MM.1S (cell line): Measurements from ENCODE around the gene CPA2.

Experiments used
- DNase-seq: peaks from one replicate; pipeline ENCODE4 v3.0.0-alpha.2; 2015
- H2AFZ ChIP-seq: fragments of 300-600 bp; sonication (generic); 2 replicates; pipeline ENCODE4 v1.6.0; 2016; ENCODE audit warnings: antibody characterized with exemption, low read length
- H3F3A ChIP-seq: fragments of 300-600 bp; sonication (generic); 2 replicates; pipeline ENCODE4 v1.6.1; 2016; ENCODE audit warnings: mild to moderate bottlenecking, antibody characterized with exemption, low read length, moderate library complexity, mixed read lengths; ENCODE audit not compliant: insufficient read depth
- H3K27ac ChIP-seq: fragments of 300-600 bp; sonication (generic); 2 replicates; pipeline ENCODE4 v1.5.1; 2016; ENCODE audit warnings: mild to moderate bottlenecking, low read length
- H3K27me3 ChIP-seq: fragments of 300-600 bp; sonication (generic); replicated peaks from 2 replicates; pipeline ENCODE4 v1.6.0; 2016; ENCODE audit warnings: low read length; ENCODE audit not compliant: insufficient read depth
- H3K36me3 ChIP-seq: fragments of 300-600 bp; sonication (generic); replicated peaks from 2 replicates; pipeline ENCODE4 v1.6.1; 2016; ENCODE audit warnings: mild to moderate bottlenecking, low read length, mixed read lengths; ENCODE audit not compliant: insufficient read depth
- H3K4me1 ChIP-seq: fragments of 300-600 bp; sonication (generic); 2 replicates; pipeline ENCODE4 v1.6.1; 2016; ENCODE audit warnings: low read length, mixed read lengths
- H3K4me2 ChIP-seq: fragments of 300-600 bp; sonication (generic); 2 replicates; pipeline ENCODE4 v1.6.0; 2016; ENCODE audit warnings: low read depth, low read length
- H3K4me3 ChIP-seq: fragments of 300-600 bp; sonication (generic); 2 replicates; pipeline ENCODE4 v1.5.1; 2016; ENCODE audit warnings: low read length, mixed read lengths
- H3K79me2 ChIP-seq: fragments of 300-600 bp; sonication (generic); 2 replicates; pipeline ENCODE4 v1.6.1; 2016; ENCODE audit warnings: mixed run types, low read length, mixed read lengths
- H3K9ac ChIP-seq: fragments of 300-600 bp; sonication (generic); 2 replicates; pipeline ENCODE4 v1.6.1; 2016; ENCODE audit warnings: low read length, mixed read lengths
- H3K9me2 ChIP-seq: fragments of 300-600 bp; sonication (generic); replicated peaks from 2 replicates; pipeline ENCODE4 v1.6.1; 2016; ENCODE audit warnings: mild to moderate bottlenecking, low read length, mixed read lengths; ENCODE audit not compliant: insufficient read depth
- H3K9me3 ChIP-seq: fragments of 300-600 bp; sonication (generic); replicated peaks from 2 replicates; pipeline ENCODE4 v1.6.1; 2016; ENCODE audit warnings: mild to moderate bottlenecking, low read length, mixed read lengths; ENCODE audit not compliant: insufficient read depth
- H4K20me1 ChIP-seq: fragments of 300-600 bp; sonication (generic); 2 replicates; pipeline ENCODE4 v1.6.1; 2016; ENCODE audit warnings: mild to moderate bottlenecking, low read length, moderate library complexity, mixed read lengths; ENCODE audit not compliant: insufficient read depth
- CTCF ChIP-seq: fragments of 300-600 bp; sonication (generic); IDR thresholded peaks from 2 replicates; pipeline ENCODE4 v1.5.1; 2016; ENCODE audit warnings: antibody characterized with exemption, low read length, mixed read lengths
- EZH2 ChIP-seq: fragments of 300-600 bp; sonication (generic); optimal IDR thresholded peaks from 2 replicates; pipeline ENCODE3; 2017; ENCODE audit warnings: low read depth, mild to moderate bottlenecking, antibody characterized with exemption, low read length, mixed read lengths
- EZH2phosphoT487 ChIP-seq: fragments of 300-600 bp; sonication (generic); IDR thresholded peaks from 2 replicates; pipeline ENCODE4 v1.6.1; 2018; ENCODE audit warnings: antibody characterized with exemption, low read length

CPA2 gene

DNA sequence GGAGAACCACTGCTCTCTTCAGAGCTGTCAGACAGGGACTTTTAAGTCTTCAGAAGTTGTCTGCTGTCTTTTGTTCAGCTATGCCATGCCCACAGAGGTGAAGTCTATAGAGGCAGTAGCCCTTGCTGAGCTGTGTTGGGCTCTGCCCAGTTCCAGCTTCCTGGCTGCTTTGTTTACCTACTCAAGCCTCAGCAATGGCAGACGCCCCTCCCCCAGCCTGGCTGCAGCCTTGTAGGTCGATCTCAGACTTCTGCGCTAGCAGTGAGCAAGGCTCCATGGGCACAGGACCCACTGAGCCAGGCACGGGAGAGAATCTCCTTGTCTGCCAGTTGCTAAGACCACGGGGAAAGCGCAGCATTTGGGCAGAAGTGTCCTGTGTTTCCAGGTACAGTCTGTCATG is 12.1 kb upstream of the CPA2 start:
- no peak overlapping the region for H3K4me2 ChIP-seq
- H3K27me3 ChIP-seq = no peaks in the 10 kb centered on the region
- H3K9me2 ChIP-seq = no peaks in the 10 kb centered on the region
- H3K36me3 ChIP-seq = no peaks in the 10 kb centered on the region
- no peaks in the 10 kb centered on the region for H3F3A ChIP-seq
- H3K9me3 ChIP-seq = no peaks in the 10 kb centered on the region
- TF ChIP-seq EZH2 (no peak), EZH2phosphoT487 (no peak), CTCF (no peak)
- no peaks in the 10 kb centered on the region for H3K79me2 ChIP-seq
- no peaks in the 10 kb centered on the region for H4K20me1 ChIP-seq
- H2AFZ ChIP-seq = no peak overlapping the region
- H3K9ac ChIP-seq = no peak overlapping the region
- H3K27ac ChIP-seq = no peak overlapping the region
- no peak overlapping the region for H3K4me3 ChIP-seq
- no peaks in the 10 kb centered on the region for H3K4me1 ChIP-seq
- no peak for DNase-seq

DNA sequence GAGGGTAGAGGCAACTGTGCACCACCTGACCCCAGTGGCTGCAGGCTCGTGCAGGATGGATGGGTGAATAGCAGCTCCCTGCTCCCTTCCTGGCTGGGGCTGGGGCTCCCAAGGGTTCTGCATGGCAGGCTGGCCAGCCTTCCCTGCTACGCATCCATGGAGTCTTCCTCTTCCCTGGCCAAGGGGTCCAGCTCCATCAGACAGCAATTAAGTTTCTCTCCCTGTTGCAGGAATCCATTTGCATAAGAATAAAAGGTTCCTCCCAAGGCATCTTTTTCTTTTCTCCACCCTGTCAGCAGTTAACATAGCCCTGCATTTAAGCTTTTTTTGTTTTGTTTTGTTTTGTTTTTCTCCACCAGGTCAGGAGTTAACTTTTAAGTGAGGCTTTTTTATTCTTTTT is 10.0 kb upstream of the CPA2 start:
- H3K79me2 ChIP-seq = no peaks in the 10 kb centered on the region
- H3K36me3 ChIP-seq = no peaks in the 10 kb centered on the region
- no peaks in the 10 kb centered on the region for H3K9me2 ChIP-seq
- H4K20me1 ChIP-seq = no peaks in the 10 kb centered on the region
- no peaks in the 10 kb centered on the region for H3F3A ChIP-seq
- H2AFZ ChIP-seq = no peak overlapping the region
- no peak overlapping the region for H3K9ac ChIP-seq
- H3K27me3 ChIP-seq = no peaks in the 10 kb centered on the region
- H3K4me3 ChIP-seq = no peak overlapping the region
- H3K9me3 ChIP-seq = no peaks in the 10 kb centered on the region
- H3K4me1 ChIP-seq = no peaks in the 10 kb centered on the region
- DNase-seq = no peak
- no peak overlapping the region for H3K27ac ChIP-seq
- TF ChIP-seq EZH2phosphoT487 = no peak
- TF ChIP-seq CTCF = no peak
- H3K4me2 ChIP-seq = no peak overlapping the region

- DNase-seq = no peak
- Histone ChIP-seq H3F3A (no peaks in the 10 kb centered on the region), H4K20me1 (no peaks in the 10 kb centered on the region), H3K4me1 (no peaks in the 10 kb centered on the region), H2AFZ (no peak overlapping the region), H3K9me2 (no peaks in the 10 kb centered on the region), H3K9ac (no peak overlapping the region), H3K79me2 (no peaks in the 10 kb centered on the region), H3K27ac (no peak overlapping the region), H3K4me3 (no peak overlapping the region), H3K36me3 (no peaks in the 10 kb centered on the region), H3K4me2 (no peak overlapping the region), H3K9me3 (no peaks in the 10 kb centered on the region), H3K27me3 (no peaks in the 10 kb centered on the region)
- no peak for TF ChIP-seq EZH2
- TF ChIP-seq EZH2phosphoT487 = no peak
- no peak for TF ChIP-seq CTCF
These were observed 8.1 kb upstream of the CPA2 start for GRCh38 chr7:130258494-130259078.
